ENCODE results near the gene SH3BP2. TPM values are rescaled to one million over a fixed set of nuclear protein-coding genes. Genes with fewer than 3 reads are reported as not detected.

Gene SH3BP2
- total RNA-seq, 2 donors from 2014 or later: 20.1 to 25.2 TPM

- Histone ChIP-seq H3K4me3 (no peak overlapping the region), H3K4me1 (peaks cover 0 to 97% of the 10 kb centered on the region in 2 donors), H3K27me3 (no peaks in the 10 kb centered on the region), H3K27ac (no peak overlapping the region), H3K9me3 (no peaks in the 10 kb centered on the region), H3K36me3 (peaks cover 9% of the 10 kb centered on the region)
- DNase-seq (ENCODE audit: low spot score): no peak
- TF ChIP-seq CTCF (IDR thresholded peaks at IDR 0.05): no peak
Observed at GRCh38 chr4:2857349-2857927, 64.6 kb downstream of the SH3BP2 start.

- peaks cover 0 to 97% of the 10 kb centered on the region in 2 donors for H3K4me1 ChIP-seq
- TF ChIP-seq CTCF (IDR thresholded peaks at IDR 0.05): no peak
- H3K4me3 ChIP-seq: no peak overlapping the region
- H3K27ac ChIP-seq: peak overlapping the region; percentile 69 to 74
- no peaks in the 10 kb centered on the region for H3K27me3 ChIP-seq
- DNase-seq (ENCODE audit: low spot score): peak; percentile 77
- H3K9me3 ChIP-seq: no peaks in the 10 kb centered on the region
- H3K36me3 ChIP-seq: peaks cover 6% of the 10 kb centered on the region
Observed at GRCh38 chr4:2858451-2859217, 65.7 kb downstream of the SH3BP2 start.

GRCh38 chr4:2859514-2859913, 66.6 kb downstream of the SH3BP2 start:
- no peak for TF ChIP-seq CTCF (IDR thresholded peaks at IDR 0.05)
- peak overlapping the region; percentile 69 to 74 for H3K27ac ChIP-seq
- H3K9me3 ChIP-seq: no peaks in the 10 kb centered on the region
- no peak overlapping the region for H3K4me3 ChIP-seq
- DNase-seq (ENCODE audit: low spot score): no peak
- H3K36me3 ChIP-seq: no peaks in the 10 kb centered on the region
- no peaks in the 10 kb centered on the region for H3K27me3 ChIP-seq
- peaks cover 0 to 96% of the 10 kb centered on the region in 2 donors for H3K4me1 ChIP-seq

GRCh38 chr4:2860391-2861348, 67.8 kb downstream of the SH3BP2 start:
- TF ChIP-seq CTCF (IDR thresholded peaks at IDR 0.05): no peak
- peak; percentile 69 for DNase-seq (ENCODE audit: low spot score)
- no peaks in the 10 kb centered on the region for H3K36me3 ChIP-seq
- no peaks in the 10 kb centered on the region for H3K27me3 ChIP-seq
- H3K9me3 ChIP-seq: no peaks in the 10 kb centered on the region
- no peak overlapping the region for H3K4me3 ChIP-seq
- peaks cover 0 to 96% of the 10 kb centered on the region in 2 donors for H3K4me1 ChIP-seq
- peak overlapping the region; percentile 69 to 74 for H3K27ac ChIP-seq

- H3K4me1 ChIP-seq: peaks cover 0 to 98% of the 10 kb centered on the region in 2 donors
- peak overlapping the region; percentile 69 to 74 for H3K27ac ChIP-seq
- no peaks in the 10 kb centered on the region for H3K36me3 ChIP-seq
- no peak for DNase-seq (ENCODE audit: low spot score)
- no peaks in the 10 kb centered on the region for H3K9me3 ChIP-seq
- H3K27me3 ChIP-seq: no peaks in the 10 kb centered on the region
- TF ChIP-seq CTCF (IDR thresholded peaks at IDR 0.05): no peak
- no peak overlapping the region for H3K4me3 ChIP-seq
Observed at GRCh38 chr4:2861631-2862436, 68.9 kb downstream of the SH3BP2 start.

Data from right atrium auricular region (tissue), 2 donors.